Stimulated activated naive CD8-positive, alpha-beta T cell treated with anti-CD3 and anti-CD28 coated beads, Interleukin-15, amount 100 ng/mL, for 72 hours (primary cell): Measurements from ENCODE around the gene MATK.
A peak's percentile ranks its signal among the peaks of the same experiment; 100 is the strongest.

ENCODE experiments used
- ATAC-seq: fragments of 150-1000 bp; cut with Tn5 transposase; 2 replicates; pipeline ENCODE4 v1.10.0; 2021; ENCODE audit warnings: mild to moderate bottlenecking, moderate library complexity
- DNase-seq, 2 donors: peaks; one replicate each; pipeline ENCODE4 v3.0.0; 2021 to 2022
- H3K27ac Mint-ChIP-seq, 2 donors: one replicate each; pipeline ENCODE4 v1.8.0; 2022; ENCODE audit warnings: mild to moderate bottlenecking in 2 of 2, mixed read lengths in 2 of 2, moderate library complexity in 2 of 2
- H3K27me3 Mint-ChIP-seq: one replicate; pipeline ENCODE4 v1.8.0; 2022; ENCODE audit warnings: mixed read lengths
- H3K4me1 Mint-ChIP-seq: one replicate; pipeline ENCODE4 v1.8.0; 2022; ENCODE audit warnings: mild to moderate bottlenecking, mixed read lengths
- H3K4me3 Mint-ChIP-seq, 2 donors: one replicate each; pipeline ENCODE4 v1.8.0; 2022; ENCODE audit warnings: mild to moderate bottlenecking in 2 of 2, mixed read lengths in 2 of 2, moderate library complexity in 1 of 2
- H3K9me3 Mint-ChIP-seq, 2 donors: one replicate each; pipeline ENCODE4 v1.8.0; 2022; ENCODE audit warnings: mixed read lengths in 2 of 2

Gene MATK

GRCh38 chr19:3805859-3806258 is 19.7 kb upstream of the MATK start:
- peaks cover 0 to 9% of the 10 kb centered on the region in 2 donors for H3K9me3 Mint-ChIP-seq
- no peak for ATAC-seq
- H3K4me3 Mint-ChIP-seq, result no peak overlapping the region
- H3K27me3 Mint-ChIP-seq, result peaks cover 7% of the 10 kb centered on the region
- DNase-seq, result no peak
- H3K4me1 Mint-ChIP-seq, result peaks cover 51% of the 10 kb centered on the region
- H3K27ac Mint-ChIP-seq, result no peak overlapping the region

- DNase-seq, result no peak
- no peak for ATAC-seq
- Mint-ChIP-seq H3K9me3 (peaks cover 0 to 9% of the 10 kb centered on the region in 2 donors), H3K27me3 (peaks cover 7% of the 10 kb centered on the region), H3K4me1 (peaks cover 48% of the 10 kb centered on the region), H3K4me3 (no peak overlapping the region), H3K27ac (no peak overlapping the region)
Observed at GRCh38 chr19:3804429-3804828, 18.2 kb upstream of the MATK start.

- Mint-ChIP-seq H3K4me3 (no peak overlapping the region), H3K27ac (no peak overlapping the region), H3K27me3 (peaks cover 7% of the 10 kb centered on the region), H3K4me1 (peaks cover 49% of the 10 kb centered on the region), H3K9me3 (peaks cover 0 to 9% of the 10 kb centered on the region in 2 donors)
- no peak for ATAC-seq
- no peak for DNase-seq
Observed at GRCh38 chr19:3803986-3804385, 17.8 kb upstream of the MATK start.

- H3K27me3 Mint-ChIP-seq, result peaks cover 7% of the 10 kb centered on the region
- ATAC-seq (no peak), DNase-seq (no peak)
- peaks cover 54% of the 10 kb centered on the region for H3K4me1 Mint-ChIP-seq
- no peak overlapping the region for H3K4me3 Mint-ChIP-seq
- peaks cover 0 to 6% of the 10 kb centered on the region in 2 donors for H3K9me3 Mint-ChIP-seq
- no peak overlapping the region for H3K27ac Mint-ChIP-seq
Observed at GRCh38 chr19:3803114-3803888, 17.1 kb upstream of the MATK start.

- peaks cover 47% of the 10 kb centered on the region for H3K4me1 Mint-ChIP-seq
- peaks cover 7% of the 10 kb centered on the region for H3K27me3 Mint-ChIP-seq
- no peak overlapping the region for H3K27ac Mint-ChIP-seq
- peak overlapping the region; percentile 77 for H3K4me3 Mint-ChIP-seq
- DNase-seq (peak; percentile 55 to 66), ATAC-seq (peak; percentile 81)
- H3K9me3 Mint-ChIP-seq, result peaks cover 5 to 6% of the 10 kb centered on the region in 2 donors
Observed at GRCh38 chr19:3801412-3802096, 15.4 kb upstream of the MATK start.

- H3K9me3 Mint-ChIP-seq, result peaks cover 8 to 9% of the 10 kb centered on the region in 2 donors
- ATAC-seq (no peak), DNase-seq (no peak)
- H3K4me1 Mint-ChIP-seq, result peaks cover 44% of the 10 kb centered on the region
- H3K27ac Mint-ChIP-seq, result no peak overlapping the region
- peak overlapping the region; percentile 77 for H3K4me3 Mint-ChIP-seq
- H3K27me3 Mint-ChIP-seq, result peaks cover 7% of the 10 kb centered on the region
Observed at GRCh38 chr19:3800996-3801395, 14.8 kb upstream of the MATK start.

GRCh38 chr19:3798137-3798536 is 12.0 kb upstream of the MATK start:
- no peak for DNase-seq
- Mint-ChIP-seq H3K4me1 (peaks cover 38% of the 10 kb centered on the region), H3K27me3 (peaks cover 7% of the 10 kb centered on the region), H3K4me3 (peak overlapping the region in 1 of 2 donors; percentile 30), H3K27ac (no peak overlapping the region), H3K9me3 (peaks cover 8 to 9% of the 10 kb centered on the region in 2 donors)
- ATAC-seq, result peak; percentile 84

GRCh38 chr19:3796358-3796757 is 10.2 kb upstream of the MATK start:
- no peak for ATAC-seq
- H3K9me3 Mint-ChIP-seq, result peaks cover 8 to 9% of the 10 kb centered on the region in 2 donors
- H3K27me3 Mint-ChIP-seq, result peaks cover 2% of the 10 kb centered on the region
- peaks cover 31% of the 10 kb centered on the region for H3K4me1 Mint-ChIP-seq
- no peak overlapping the region for H3K27ac Mint-ChIP-seq
- DNase-seq, result no peak
- no peak overlapping the region for H3K4me3 Mint-ChIP-seq

- H3K27me3 Mint-ChIP-seq, result no peaks in the 10 kb centered on the region
- DNase-seq, result no peak
- no peak overlapping the region for H3K4me3 Mint-ChIP-seq
- no peak overlapping the region for H3K27ac Mint-ChIP-seq
- peaks cover 8 to 9% of the 10 kb centered on the region in 2 donors for H3K9me3 Mint-ChIP-seq
- ATAC-seq, result no peak
- peaks cover 18% of the 10 kb centered on the region for H3K4me1 Mint-ChIP-seq
Observed at GRCh38 chr19:3793799-3794198, 7.6 kb upstream of the MATK start.

GRCh38 chr19:3792114-3792513 is 5.9 kb upstream of the MATK start:
- no peak for ATAC-seq
- Mint-ChIP-seq H3K4me1 (peaks cover 10% of the 10 kb centered on the region), H3K4me3 (no peak overlapping the region), H3K27ac (no peak overlapping the region), H3K9me3 (peaks cover 8% of the 10 kb centered on the region in 2 donors), H3K27me3 (no peaks in the 10 kb centered on the region)
- DNase-seq, result no peak

- Mint-ChIP-seq H3K27me3 (no peaks in the 10 kb centered on the region), H3K4me3 (no peak overlapping the region), H3K4me1 (peaks cover 10% of the 10 kb centered on the region), H3K9me3 (no peaks in the 10 kb centered on the region), H3K27ac (no peak overlapping the region)
- ATAC-seq, result no peak
- no peak for DNase-seq
Observed at GRCh38 chr19:3790941-3791340, 4.8 kb upstream of the MATK start.

- ATAC-seq, result no peak
- no peak for DNase-seq
- H3K27me3 Mint-ChIP-seq, result no peaks in the 10 kb centered on the region
- peaks cover 12% of the 10 kb centered on the region for H3K4me1 Mint-ChIP-seq
- H3K27ac Mint-ChIP-seq, result peak overlapping the region in 1 of 2 donors; percentile 72
- H3K9me3 Mint-ChIP-seq, result no peaks in the 10 kb centered on the region
- H3K4me3 Mint-ChIP-seq, result no peak overlapping the region
Observed at GRCh38 chr19:3790209-3790734, 4.1 kb upstream of the MATK start.

- no peak overlapping the region for H3K4me3 Mint-ChIP-seq
- H3K4me1 Mint-ChIP-seq, result peaks cover 23% of the 10 kb centered on the region
- DNase-seq (no peak), ATAC-seq (no peak)
- no peaks in the 10 kb centered on the region for H3K9me3 Mint-ChIP-seq
- H3K27me3 Mint-ChIP-seq, result no peaks in the 10 kb centered on the region
- no peak overlapping the region for H3K27ac Mint-ChIP-seq
Observed at GRCh38 chr19:3788996-3789778, 3.0 kb upstream of the MATK start.

- Mint-ChIP-seq H3K27ac (no peak overlapping the region), H3K9me3 (peaks cover 12 to 17% of the 10 kb centered on the region in 2 donors), H3K27me3 (no peaks in the 10 kb centered on the region), H3K4me1 (peaks cover 24% of the 10 kb centered on the region), H3K4me3 (peak overlapping the region; percentile 72 to 85)
- peak in 1 of 2 donors; percentile 33 for DNase-seq
- peak; percentile 38 for ATAC-seq
Observed at GRCh38 chr19:3785451-3785937, 687 bp downstream of the MATK start.
